Measurements from ENCODE around the gene KAT6B.

KAT6B gene

DNA sequence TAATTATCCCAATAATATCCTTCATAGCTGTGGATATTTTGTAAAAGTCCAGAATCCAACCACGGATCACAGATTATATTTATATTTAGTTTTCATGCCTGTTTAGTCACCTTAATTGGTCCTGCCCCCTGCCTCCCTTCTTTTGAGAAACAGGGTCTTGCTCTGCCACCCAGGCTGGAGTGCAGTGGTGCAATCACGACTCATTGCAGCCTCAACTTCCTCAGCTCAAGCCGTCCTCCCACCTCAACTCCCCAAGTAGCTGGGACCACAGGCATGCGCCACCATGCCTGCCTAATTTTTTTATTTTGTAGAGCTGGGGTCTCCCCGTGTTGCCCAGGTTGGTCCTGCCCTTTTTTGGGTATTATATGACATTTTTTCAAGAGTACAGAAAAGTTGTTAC is 129.4 kb downstream of the KAT6B start:
- TF ChIP-seq, protein P1, sequence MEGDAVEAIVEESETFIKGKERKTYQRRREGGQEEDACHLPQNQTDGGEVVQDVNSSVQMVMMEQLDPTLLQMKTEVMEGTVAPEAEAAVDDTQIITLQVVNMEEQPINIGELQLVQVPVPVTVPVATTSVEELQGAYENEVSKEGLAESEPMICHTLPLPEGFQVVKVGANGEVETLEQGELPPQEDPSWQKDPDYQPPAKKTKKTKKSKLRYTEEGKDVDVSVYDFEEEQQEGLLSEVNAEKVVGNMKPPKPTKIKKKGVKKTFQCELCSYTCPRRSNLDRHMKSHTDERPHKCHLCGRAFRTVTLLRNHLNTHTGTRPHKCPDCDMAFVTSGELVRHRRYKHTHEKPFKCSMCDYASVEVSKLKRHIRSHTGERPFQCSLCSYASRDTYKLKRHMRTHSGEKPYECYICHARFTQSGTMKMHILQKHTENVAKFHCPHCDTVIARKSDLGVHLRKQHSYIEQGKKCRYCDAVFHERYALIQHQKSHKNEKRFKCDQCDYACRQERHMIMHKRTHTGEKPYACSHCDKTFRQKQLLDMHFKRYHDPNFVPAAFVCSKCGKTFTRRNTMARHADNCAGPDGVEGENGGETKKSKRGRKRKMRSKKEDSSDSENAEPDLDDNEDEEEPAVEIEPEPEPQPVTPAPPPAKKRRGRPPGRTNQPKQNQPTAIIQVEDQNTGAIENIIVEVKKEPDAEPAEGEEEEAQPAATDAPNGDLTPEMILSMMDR (IDR thresholded peaks at IDR 0.05; ENCODE audit: insufficient read depth, missing control alignments) = no peak
- no peak for FAIRE-seq
- DNase-seq (ENCODE audit: insufficient read length, low spot score) = no peak

DNA sequence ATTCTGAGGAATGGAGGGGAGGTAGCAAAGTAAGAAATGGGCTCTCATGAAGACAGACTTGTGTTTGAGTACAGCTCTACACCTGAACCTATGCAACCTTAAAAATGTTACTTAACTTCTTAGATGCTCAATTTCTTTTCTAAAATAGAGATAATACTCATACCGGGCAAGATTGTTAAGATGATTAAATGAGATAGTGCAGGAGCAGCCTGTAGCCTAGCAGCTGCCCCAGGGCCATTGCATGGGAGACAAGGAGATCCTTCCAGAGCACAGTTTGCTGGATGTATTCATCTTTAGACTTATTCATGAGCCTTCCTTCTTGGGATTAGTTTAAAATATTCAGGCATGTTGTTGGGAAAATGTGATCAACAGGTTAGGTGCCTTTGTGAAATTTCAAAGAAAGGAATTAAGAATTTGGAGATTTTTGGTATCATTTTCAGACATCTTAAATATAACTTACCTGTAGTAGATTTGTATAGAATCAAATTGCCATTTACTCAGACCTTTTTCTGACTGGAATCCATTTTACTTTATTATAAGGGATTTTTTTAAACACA is 130.2 kb downstream of the KAT6B start:
- TF ChIP-seq, protein P1 (IDR thresholded peaks at IDR 0.05; ENCODE audit: insufficient read depth, missing control alignments) = no peak
- DNase-seq (ENCODE audit: insufficient read length, low spot score) = no peak
- no peak for FAIRE-seq

DNA sequence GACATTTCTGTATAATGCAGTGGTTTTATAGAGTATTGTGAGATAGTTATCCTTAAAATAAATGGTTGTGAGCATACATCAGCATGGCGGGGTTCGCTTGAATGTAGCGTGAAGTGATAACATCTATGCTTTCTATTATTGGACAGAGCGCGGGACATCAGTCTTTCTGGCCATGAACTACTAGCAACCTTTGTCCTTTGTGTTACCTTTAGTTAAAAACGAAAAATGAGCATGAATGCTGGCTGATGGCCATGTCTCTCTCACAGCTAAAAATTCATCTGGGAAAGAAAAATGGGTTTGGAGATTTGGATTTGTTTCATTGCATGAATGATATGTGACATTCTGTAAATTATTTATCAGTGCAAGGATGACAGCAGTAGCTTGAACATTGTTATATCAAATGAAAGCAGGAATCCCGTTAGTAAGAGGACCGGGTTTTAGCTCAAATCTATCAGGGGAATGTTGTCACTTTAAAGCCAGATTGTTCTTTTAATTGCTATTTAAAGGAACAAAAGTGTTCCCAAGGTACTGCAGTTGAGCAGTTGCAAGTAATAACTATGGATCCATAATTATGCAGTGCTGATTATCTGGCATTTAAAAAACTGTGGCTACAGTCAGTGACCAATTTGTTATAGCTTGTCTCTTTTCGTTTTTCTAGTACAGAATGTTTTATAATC is 131.0 kb downstream of the KAT6B start:
- DNase-seq (ENCODE audit: insufficient read length, low spot score) (no peak), FAIRE-seq (peak; percentile 16)
- TF ChIP-seq, protein P1 (IDR thresholded peaks at IDR 0.05; ENCODE audit: insufficient read depth, missing control alignments) = no peak

DNA sequence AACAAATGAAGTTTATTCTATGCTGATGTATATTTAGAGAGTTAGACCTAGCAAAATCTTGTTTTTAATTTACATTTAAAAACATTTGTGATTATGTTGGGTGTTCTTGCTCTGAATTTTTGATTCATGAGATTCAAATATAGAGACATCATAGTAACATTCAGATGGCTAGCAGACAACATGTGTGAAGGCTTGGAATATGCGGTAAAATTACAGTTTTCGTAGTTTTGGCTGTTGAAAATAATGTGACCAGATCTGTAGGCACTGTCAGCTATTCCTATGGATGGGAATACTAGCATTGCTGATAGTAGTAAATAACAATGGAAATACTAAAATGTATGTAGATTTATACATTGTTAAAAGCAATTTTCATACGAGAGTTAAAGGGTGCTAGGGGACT is 131.9 kb downstream of the KAT6B start:
- TF ChIP-seq, protein P1 (IDR thresholded peaks at IDR 0.05; ENCODE audit: insufficient read depth, missing control alignments) = no peak
- no peak for DNase-seq (ENCODE audit: insufficient read length, low spot score)
- no peak for FAIRE-seq

DNA sequence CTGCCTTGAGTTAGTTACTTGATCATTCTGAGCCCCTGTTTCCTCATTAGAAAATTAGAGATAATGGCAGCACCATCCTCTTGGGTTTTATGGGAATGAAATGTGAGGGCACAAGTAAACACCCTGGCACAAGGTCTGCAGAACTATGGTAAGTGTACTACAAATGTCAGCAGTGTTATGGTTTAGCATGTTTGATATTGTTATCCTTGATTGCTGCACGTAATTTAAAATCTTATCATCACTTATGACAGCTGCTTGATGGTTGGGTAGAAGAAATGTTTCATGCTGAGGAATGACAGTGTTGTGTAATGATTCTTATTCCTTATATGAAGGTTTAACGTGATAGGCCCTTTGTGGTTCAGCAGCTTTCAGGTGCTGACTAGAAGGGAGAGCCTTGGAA is 134.3 kb downstream of the KAT6B start:
- TF ChIP-seq, protein P1 (IDR thresholded peaks at IDR 0.05; ENCODE audit: insufficient read depth, missing control alignments) = no peak
- FAIRE-seq = peak; percentile 46
- DNase-seq (ENCODE audit: insufficient read length, low spot score) = no peak

DNA sequence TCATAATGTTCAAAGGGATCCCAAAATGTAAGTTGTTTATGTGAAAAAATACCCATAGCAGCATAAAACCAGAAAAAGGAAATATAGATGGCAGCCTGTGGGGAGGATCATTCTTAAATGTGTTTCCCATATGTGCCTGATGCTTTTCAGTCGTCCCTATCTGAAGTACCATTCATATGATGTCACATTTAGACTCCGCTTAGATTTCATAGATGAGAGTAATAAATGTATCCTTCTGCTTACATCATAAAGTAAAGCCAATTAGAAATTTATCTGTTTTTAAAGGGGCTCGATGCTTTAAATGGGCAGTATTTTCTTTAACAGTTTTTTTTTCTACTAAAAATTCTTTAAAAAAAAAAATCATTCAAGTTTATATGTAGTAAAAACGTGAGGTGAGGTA is 136.1 kb downstream of the KAT6B start:
- TF ChIP-seq, protein P1 (IDR thresholded peaks at IDR 0.05; ENCODE audit: insufficient read depth, missing control alignments) = no peak
- no peak for DNase-seq (ENCODE audit: insufficient read length, low spot score)
- no peak for FAIRE-seq

DNA sequence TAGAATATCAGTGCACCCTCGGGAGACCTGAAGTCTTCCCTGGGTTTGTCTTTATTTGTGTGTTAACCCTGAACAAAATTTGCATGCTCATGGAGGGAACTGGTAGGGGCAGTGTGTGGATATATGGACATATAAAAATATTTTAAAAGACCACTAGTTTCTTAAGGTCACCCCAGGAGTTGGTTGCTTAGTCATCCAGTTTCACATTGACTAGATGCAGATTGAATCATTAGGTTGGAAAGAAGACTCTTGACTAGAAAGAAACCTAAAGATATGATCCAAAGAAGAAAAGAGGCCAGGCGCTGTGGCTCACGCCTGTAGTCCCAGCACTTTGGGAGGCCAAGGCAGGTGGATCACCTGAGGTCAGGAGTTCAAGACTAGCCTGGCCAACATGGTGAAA is 137.1 kb downstream of the KAT6B start:
- TF ChIP-seq, protein P1 (IDR thresholded peaks at IDR 0.05; ENCODE audit: insufficient read depth, missing control alignments) = no peak
- FAIRE-seq (no peak), DNase-seq (ENCODE audit: insufficient read length, low spot score) (no peak)

Measured in D721Med (cell line).